Osteocyte (in vitro differentiated cells): Measurements from ENCODE around the gene RIPOR2. TPM values are rescaled to one million over a fixed set of nuclear protein-coding genes. Genes with fewer than 3 reads are reported as not detected.
A peak's percentile ranks its signal among the peaks of the same experiment; 100 is the strongest.
"Not testable (repeated sequence)": the region's sequence is repeated elsewhere in the genome, so short reads cannot be mapped to it uniquely, and the experiment has no call there.

Experiments
- DNase-seq: peaks from one replicate; pipeline ENCODE4 v3.0.0; 2021; ENCODE audit warnings: mixed read lengths; ENCODE audit not compliant: unreplicated experiment; ENCODE audit errors: extremely low spot score
- H3K27ac Mint-ChIP-seq: one replicate; pipeline ENCODE4 v1.8.0; 2021; ENCODE audit warnings: mild to moderate bottlenecking, mixed read lengths; ENCODE audit not compliant: unreplicated experiment
- H3K27me3 Mint-ChIP-seq: one replicate; pipeline ENCODE4 v1.8.0; 2021; ENCODE audit warnings: mixed read lengths; ENCODE audit not compliant: unreplicated experiment
- H3K36me3 Mint-ChIP-seq: one replicate; pipeline ENCODE4 v1.8.0; 2021; ENCODE audit warnings: mixed read lengths; ENCODE audit not compliant: unreplicated experiment
- H3K4me1 Mint-ChIP-seq: one replicate; pipeline ENCODE4 v1.8.0; 2021; ENCODE audit warnings: mixed read lengths; ENCODE audit not compliant: unreplicated experiment
- H3K4me3 Mint-ChIP-seq: one replicate; pipeline ENCODE4 v1.8.0; 2021; ENCODE audit warnings: mild to moderate bottlenecking, moderate library complexity, mixed read lengths; ENCODE audit not compliant: unreplicated experiment
- H3K9me3 Mint-ChIP-seq: one replicate; pipeline ENCODE4 v1.8.0; 2021; ENCODE audit warnings: mixed read lengths; ENCODE audit not compliant: unreplicated experiment
- total RNA-seq: library from RNA; stranded (reverse); gene quantifications from 2 replicates; pipeline ENCODE4 v1.2.1, GENCODE V29; 2021
- TF ChIP-seq, protein P1 (sequence below): fragments of 200-600 bp; sonication (generic); IDR thresholded peaks from 2 replicates; pipeline ENCODE4 v1.5.0; 2021; ENCODE audit warnings: antibody characterized with exemption, mild to moderate bottlenecking, moderate library complexity

The RIPOR2 gene
- total RNA-seq, 1 donor from 2014 or later, result 6.3 TPM

DNA sequence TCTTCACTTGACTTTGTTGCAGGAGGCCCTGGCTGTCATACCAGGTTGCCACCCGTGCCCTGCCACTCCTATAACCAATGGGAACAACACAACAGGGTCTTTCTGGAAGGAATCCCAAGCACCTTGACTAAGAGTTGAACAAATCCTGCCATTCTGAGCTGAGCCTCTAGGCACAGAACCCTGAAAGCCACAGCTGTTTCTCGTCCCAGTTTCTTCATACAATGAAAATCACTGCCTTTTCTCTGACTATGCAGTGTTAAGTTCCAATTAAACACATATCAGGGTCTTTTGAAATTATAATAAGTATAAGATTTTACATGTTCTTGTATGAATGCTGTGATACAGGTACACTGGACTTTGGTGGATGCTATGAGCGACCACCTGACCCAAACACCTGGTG lies 54.4 kb downstream of the RIPOR2 start:
- Mint-ChIP-seq H3K27me3 (no peaks in the 10 kb centered on the region), H3K27ac (no peak overlapping the region), H3K4me1 (peaks cover 32% of the 10 kb centered on the region), H3K9me3 (peaks cover 9% of the 10 kb centered on the region), H3K4me3 (no peak overlapping the region), H3K36me3 (peaks cover 3% of the 10 kb centered on the region)
- TF ChIP-seq, protein P1, sequence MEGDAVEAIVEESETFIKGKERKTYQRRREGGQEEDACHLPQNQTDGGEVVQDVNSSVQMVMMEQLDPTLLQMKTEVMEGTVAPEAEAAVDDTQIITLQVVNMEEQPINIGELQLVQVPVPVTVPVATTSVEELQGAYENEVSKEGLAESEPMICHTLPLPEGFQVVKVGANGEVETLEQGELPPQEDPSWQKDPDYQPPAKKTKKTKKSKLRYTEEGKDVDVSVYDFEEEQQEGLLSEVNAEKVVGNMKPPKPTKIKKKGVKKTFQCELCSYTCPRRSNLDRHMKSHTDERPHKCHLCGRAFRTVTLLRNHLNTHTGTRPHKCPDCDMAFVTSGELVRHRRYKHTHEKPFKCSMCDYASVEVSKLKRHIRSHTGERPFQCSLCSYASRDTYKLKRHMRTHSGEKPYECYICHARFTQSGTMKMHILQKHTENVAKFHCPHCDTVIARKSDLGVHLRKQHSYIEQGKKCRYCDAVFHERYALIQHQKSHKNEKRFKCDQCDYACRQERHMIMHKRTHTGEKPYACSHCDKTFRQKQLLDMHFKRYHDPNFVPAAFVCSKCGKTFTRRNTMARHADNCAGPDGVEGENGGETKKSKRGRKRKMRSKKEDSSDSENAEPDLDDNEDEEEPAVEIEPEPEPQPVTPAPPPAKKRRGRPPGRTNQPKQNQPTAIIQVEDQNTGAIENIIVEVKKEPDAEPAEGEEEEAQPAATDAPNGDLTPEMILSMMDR, result no peak
- DNase-seq, result peak; percentile 19

DNA sequence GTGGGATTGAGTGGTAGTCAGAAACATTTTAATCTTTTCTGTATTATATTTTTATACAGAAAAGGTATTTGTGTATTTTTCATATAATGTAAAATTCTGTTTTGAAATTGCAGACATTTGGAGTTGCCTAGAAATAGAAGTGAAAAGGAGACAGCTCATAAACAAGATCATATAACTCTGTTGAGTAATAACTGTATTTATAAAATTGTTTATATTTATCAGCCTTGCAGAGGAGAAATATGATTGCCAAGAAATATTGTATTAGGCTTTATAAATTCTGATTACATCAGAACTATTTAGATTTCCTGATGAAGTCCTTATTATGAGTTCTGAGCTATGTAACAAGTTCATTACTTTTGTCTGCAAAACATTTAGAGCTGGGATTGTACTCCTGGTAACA lies 55.3 kb downstream of the RIPOR2 start:
- TF ChIP-seq, protein P1, result no peak
- H3K4me1 Mint-ChIP-seq, result peaks cover 32% of the 10 kb centered on the region
- H3K27ac Mint-ChIP-seq, result no peak overlapping the region
- DNase-seq, result no peak
- no peaks in the 10 kb centered on the region for H3K27me3 Mint-ChIP-seq
- H3K9me3 Mint-ChIP-seq, result peaks cover 9% of the 10 kb centered on the region
- H3K4me3 Mint-ChIP-seq, result no peak overlapping the region
- H3K36me3 Mint-ChIP-seq, result peaks cover 3% of the 10 kb centered on the region

DNA sequence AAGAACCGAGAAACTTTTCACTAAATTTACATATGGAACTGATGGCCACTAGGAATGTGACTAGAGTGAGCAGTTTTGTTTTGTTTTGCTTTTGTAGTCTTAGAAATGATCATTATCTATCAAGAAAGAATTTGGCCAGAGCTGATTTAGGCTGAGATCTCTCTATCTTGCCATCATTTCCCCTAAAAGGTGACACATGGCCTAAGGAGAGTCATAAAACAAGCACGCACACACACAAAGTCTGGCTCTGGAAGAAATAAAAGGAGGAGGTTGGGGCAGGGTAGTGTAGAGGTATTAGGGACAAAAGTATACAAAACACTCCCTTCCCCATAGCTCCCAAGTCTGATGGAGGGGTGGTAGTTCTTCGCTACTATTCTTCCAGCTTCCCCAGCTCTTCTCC lies 56.4 kb downstream of the RIPOR2 start:
- H3K27me3 Mint-ChIP-seq, result no peaks in the 10 kb centered on the region
- no peak for DNase-seq
- peaks cover 9% of the 10 kb centered on the region for H3K9me3 Mint-ChIP-seq
- TF ChIP-seq, protein P1, result no peak
- H3K4me3 Mint-ChIP-seq, result no peak overlapping the region
- no peak overlapping the region for H3K27ac Mint-ChIP-seq
- H3K36me3 Mint-ChIP-seq, result peaks cover 3% of the 10 kb centered on the region
- H3K4me1 Mint-ChIP-seq, result peaks cover 32% of the 10 kb centered on the region

DNA sequence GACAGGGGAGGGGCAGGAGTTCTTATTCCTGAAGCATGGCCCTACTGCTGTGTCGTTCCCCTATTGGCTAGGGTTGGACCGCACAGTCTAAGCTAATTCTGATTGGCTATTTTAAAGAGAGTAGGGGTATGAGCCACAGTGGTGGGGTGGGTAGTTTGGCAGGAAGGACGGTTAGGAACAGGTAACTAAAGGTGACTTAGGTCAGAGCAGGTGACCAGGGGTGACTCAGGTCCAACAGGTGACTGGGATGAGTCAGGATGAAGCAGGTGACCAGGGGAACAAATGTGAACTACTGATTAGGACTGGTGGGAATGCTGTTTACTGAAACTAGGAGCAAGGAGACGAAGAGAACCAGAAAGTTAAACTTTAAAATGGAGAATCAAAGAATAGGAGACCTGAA lies 58.0 kb downstream of the RIPOR2 start:
- peaks cover 21% of the 10 kb centered on the region for H3K4me1 Mint-ChIP-seq

DNA sequence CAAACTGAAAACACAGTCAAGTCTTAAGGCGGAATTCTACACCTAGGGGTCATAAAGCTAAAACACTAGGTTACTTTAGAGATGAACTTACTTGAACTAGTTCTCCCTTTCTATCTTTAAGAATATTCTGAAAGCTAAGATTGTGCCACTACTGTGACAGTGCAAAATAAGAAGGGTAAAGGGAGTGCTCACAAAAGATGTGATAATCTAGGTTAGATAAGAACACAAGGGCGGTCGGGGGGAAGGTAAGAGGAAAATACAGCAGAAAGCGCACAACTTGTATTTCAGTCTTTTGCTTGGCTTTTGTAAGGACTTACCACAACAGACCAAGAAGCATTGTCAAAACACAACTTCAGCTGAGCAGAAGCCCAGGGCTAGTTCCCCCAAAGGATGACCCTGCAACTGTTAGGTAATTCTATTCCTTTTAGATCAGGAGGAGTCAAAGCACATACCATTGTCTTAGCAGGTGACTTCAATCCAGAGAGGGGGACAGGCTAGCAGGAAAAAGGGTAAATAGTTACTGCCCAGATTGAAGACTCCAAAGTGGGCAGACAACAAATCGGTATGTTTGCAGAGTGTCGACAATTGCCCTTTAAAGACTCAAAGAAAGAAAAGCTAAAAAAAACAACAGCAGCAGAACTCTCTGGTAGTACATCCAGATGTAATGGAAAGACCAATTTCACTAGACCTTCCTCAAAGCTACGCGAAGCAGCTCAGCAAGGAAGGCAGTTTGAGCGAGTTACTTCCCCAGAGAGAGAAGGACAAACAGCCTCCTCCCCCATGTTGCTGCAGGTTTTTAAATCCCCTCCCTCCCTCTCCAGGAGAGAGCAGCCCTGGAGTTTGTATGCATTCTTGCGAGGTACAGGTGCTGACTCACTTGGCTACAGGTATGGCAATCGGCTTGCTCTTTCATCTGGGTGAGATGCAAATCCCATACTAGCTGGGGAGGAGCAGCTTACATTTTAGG lies 59.0 kb downstream of the RIPOR2 start:
- H3K4me3 Mint-ChIP-seq, result no peak overlapping the region

More for the DNA sequence above, 58.0 kb downstream of the RIPOR2 start:
- DNase-seq, result peak; percentile 23
- not testable (repeated sequence) for H3K27ac Mint-ChIP-seq, H3K36me3 Mint-ChIP-seq, H3K4me3 Mint-ChIP-seq, H3K9me3 Mint-ChIP-seq, H3K27me3 Mint-ChIP-seq

More for the DNA sequence above, 59.0 kb downstream of the RIPOR2 start:
- peaks cover 11% of the 10 kb centered on the region for H3K36me3 Mint-ChIP-seq
- H3K4me1 Mint-ChIP-seq, result peaks cover 12% of the 10 kb centered on the region
- DNase-seq, result peak; percentile 25
- TF ChIP-seq, protein P1, result no peak
- no peak overlapping the region for H3K27ac Mint-ChIP-seq
- H3K9me3 Mint-ChIP-seq, result peaks cover 9% of the 10 kb centered on the region
- H3K27me3 Mint-ChIP-seq, result no peaks in the 10 kb centered on the region
